ENCODE data around the gene TNIP1.

Gene TNIP1

DNA sequence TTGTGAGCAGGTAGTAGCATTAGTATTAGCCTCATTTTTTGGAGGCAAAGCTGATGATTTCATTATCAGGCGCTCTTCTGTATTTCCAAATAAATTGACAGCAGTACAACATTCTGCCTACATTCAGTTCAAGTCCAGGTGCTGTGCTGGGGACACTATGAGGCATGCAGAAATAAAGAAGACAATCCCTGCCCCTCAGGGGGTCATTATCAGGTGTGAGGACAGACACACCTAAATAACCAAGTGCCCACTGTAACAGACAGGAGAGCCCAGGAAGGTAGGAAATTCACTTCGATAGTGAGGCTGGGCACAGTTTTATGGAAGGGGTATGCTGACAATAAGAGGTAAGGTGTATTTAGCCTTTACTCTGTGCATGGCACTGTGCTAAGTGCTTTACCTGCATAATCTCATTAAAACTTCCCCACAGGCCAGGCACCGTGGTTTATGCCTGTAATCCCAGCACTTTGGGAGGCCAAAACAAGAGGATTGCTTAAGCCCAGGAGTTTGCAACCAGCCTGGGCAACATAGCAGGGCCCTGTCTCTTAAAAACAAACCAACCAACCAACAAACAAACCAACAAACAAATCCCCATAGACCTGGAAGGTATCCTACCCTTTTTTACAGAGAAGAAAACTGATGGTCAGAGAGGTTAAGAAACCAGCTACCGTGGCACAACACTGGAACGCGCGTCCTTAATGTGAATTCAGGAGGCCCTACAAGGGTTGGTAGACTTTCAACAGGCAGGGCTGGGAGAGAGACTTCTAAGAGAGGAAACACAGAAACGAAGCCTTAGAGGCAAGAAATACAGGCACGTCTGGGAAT, 77.9 kb downstream of the TNIP1 start:
- DNase-seq (ENCODE audit: low spot score): no peak

DNA sequence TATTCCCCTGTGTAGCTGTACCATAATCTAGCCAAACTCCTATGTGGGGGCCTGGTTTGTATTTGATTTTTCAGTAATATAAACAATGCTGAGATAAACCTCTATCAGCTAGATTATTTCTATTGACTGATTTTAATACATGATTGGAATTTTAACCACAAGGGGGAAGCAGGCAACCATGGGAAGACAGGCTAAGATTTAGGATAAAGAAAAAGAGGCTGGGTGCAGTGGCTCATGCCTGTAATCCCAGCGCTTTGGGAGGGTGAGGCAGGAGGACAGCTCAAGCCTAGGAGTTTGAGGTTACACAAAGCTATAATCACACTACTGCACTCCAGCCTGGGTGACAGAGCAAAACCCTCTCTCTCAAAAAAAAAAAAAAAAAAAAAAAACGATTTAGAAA, 78.6 kb downstream of the TNIP1 start:
- no peak for DNase-seq (ENCODE audit: low spot score)

DNA sequence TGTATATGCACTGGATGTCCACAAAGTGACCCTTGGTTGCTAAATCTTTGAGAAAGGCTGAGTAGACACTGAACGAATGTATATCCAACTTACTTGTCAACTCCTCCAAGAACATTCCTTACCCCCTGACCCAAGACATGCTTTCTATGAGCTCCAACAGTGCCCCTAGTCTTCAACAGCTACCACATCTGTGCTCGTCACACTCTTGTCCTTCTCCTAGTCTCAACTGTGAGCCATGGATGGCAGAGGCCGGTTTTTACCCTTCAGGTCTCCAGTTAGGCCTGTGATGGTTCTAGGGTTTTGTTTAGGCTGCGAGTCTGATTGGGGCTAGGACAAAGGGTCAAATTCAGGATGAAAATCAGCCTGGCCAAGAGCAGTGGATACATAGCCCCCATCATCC, 79.4 kb downstream of the TNIP1 start:
- no peak for DNase-seq (ENCODE audit: low spot score)

DNA sequence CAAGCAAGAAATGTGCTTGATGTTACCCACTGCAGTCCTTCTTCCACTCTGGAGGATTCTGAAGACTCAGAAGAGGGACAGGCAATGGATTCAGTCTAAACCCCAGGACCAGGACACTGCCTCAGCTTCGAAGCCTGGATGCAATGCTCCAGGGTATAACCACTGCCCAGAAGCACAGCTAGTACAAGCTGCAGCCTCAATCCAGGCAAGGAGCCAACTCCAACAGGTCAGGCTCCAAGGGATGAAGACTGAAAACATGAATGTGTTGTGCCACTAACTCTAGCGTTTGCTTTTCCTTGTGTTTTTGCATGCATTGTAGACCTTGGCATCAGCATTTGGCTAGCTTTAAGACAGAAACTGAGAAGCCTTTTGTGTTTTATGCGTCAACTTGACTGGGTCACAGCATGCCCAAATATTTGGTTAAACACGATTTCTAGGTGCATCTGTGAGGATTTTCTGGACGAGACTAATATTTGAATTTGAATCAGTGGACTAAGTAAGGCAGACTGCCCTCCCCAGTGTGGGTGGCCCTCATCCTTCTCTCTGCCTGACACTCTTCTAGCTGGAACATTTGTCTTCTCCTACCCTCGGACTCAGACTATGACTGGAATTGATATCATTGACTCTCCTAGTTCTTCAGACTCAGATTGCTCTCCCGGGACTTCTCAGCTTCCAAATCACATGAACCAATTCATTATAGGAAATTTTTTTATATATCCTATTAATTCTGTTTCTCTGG, 81.0 kb downstream of the TNIP1 start:
- no peak for DNase-seq (ENCODE audit: low spot score)

DNA sequence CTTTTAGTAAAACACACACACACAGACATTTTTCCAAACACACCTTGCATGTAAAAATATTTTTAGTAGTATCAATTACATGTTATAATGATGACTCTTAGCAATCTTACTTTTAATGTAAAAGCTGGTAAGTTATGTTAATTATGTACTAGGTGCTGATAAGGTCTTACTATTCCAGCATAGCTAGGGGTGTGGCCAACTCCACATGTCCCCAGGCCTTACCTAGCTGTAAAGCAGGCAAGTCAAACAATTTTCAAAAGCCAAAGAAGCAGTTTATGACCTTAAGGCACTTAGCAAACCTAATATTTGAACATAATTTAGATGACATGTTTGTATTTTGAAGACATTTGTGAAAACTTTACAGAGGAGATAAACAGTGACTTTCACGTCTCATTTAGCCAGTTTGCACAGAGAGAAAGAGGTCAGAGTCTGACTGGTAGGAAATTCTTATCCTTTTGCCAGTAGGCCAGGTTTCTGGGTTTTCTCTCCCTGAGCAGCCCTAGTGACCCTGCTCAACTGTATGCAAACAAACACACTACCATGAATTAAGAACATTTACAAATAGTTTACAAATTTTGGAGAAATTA, 86.9 kb downstream of the TNIP1 start:
- no peak for DNase-seq (ENCODE audit: low spot score)

DNA sequence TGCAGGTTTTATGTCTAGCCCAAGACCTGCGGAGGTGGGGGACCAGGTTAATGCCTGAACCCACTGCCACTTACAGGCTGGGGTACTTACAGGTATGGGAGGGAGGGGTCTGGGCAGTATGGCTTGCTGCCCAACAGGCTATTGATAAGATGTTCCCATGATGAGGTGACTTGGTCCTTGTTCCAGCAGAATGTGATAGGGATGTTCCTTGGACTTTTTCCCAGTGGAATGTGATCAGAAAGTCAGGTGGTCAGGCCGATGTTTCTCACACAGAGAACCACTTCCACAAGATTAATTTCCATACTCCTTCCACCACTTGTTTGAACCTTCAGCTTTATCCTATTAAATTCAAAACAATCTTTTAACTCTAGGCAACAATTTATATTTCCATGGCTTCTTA, 87.4 kb downstream of the TNIP1 start:
- no peak for DNase-seq (ENCODE audit: low spot score)

DNA sequence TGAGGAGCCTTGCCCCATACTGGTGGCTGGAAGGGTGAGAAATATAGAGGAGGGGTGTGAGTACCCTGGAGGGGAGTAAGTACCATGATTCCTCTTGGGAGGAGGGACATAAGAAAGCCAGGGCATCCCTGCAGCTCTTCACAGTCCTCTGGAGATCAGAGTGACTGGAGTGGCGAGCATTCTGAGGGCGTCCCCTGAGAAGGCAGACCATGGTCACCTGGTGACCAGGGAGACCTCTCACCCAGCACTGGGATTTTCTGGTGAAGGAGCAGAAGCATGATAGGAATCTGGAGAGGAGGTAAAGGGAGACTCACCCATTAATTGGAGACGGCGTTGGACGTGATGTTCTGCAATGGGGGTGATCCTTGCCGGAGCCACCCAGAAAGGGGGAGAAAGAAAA, 88.1 kb downstream of the TNIP1 start:
- no peak for DNase-seq (ENCODE audit: low spot score)

DNA sequence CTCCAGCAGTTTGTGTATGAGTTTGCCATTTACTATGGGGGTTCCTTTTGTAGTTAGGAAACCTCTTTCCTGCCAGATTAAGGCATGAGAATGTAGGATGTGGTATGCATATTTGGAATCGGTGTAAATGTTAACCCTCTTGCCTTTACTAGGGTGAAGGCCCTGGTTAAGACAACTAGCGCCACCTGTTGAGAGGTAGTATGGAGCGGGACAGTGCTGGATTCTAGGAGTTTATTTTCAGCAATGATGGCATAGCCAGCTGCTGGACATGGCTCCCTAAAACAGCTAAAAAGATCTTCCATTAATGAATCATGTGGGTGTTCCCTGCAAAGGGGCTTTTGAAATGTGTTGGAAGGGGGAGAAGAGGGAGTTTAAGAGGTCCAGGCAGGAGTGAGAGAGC, 91.1 kb downstream of the TNIP1 start:
- no peak for DNase-seq (ENCODE audit: low spot score)

DNA sequence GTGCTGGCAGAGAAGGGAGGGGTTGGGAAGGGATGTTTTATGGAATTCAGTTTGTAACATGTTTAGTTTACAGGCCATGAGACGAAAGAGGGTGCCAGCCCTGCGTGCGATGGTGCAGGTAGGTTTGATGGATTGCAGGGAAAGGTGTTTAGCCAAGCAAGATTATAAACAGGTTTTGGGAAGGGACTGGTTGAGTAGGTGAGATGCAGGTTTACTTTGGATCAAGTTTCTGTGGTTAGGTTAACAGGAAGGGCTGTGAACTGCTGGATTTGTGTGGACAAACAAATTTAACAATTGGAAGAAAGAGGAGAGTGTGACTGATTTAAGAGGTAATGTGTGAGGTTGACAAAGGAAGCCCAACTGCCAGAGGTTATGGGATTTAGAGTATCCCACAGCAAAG, 93.1 kb downstream of the TNIP1 start:
- no peak for DNase-seq (ENCODE audit: low spot score)
